IgD-negative memory B cell (primary cell): ENCODE data around the gene ADI1. TPM values are rescaled to one million over a fixed set of nuclear protein-coding genes. Genes with fewer than 3 reads are reported as not detected.
A peak's percentile ranks its signal among the peaks of the same experiment; 100 is the strongest.

Source experiments
- H3K27ac Mint-ChIP-seq, 3 donors: one replicate each; pipeline ENCODE4 v1.8.0; 2020 to 2022; ENCODE audit warnings: mild to moderate bottlenecking in 3 of 3, mixed read lengths in 3 of 3, moderate library complexity in 1 of 3
- H3K27me3 Mint-ChIP-seq: one replicate; pipeline ENCODE4 v1.8.0; 2021; ENCODE audit warnings: mixed read lengths
- H3K36me3 Mint-ChIP-seq: one replicate; pipeline ENCODE4 v1.8.0; 2020; ENCODE audit warnings: mild to moderate bottlenecking, mixed read lengths
- H3K4me1 Mint-ChIP-seq, 3 donors: one replicate each; pipeline ENCODE4 v1.8.0; 2020 to 2022; ENCODE audit warnings: mixed read lengths in 3 of 3, mild to moderate bottlenecking in 1 of 3
- H3K4me3 Mint-ChIP-seq, 4 donors: one replicate each; pipeline ENCODE4 v1.8.0; 2020 to 2022; ENCODE audit warnings: mild to moderate bottlenecking in 4 of 4, mixed read lengths in 4 of 4, moderate library complexity in 3 of 4
- H3K9me3 Mint-ChIP-seq, 3 donors: one replicate each; pipeline ENCODE4 v1.8.0; 2020 to 2021; ENCODE audit warnings: mixed read lengths in 3 of 3, mild to moderate bottlenecking in 1 of 3
- polyA plus RNA-seq: library from polyadenylated mRNA; unstranded; fragments of 300-500 nt; fragmentation: Illumina TruSeq; gene quantifications from one replicate; pipeline ENCODE4 v1.2.3, GENCODE V29; 2021

The ADI1 gene
- polyA plus RNA-seq, 1 donor from 2014 or later, result 38.2 TPM

DNA sequence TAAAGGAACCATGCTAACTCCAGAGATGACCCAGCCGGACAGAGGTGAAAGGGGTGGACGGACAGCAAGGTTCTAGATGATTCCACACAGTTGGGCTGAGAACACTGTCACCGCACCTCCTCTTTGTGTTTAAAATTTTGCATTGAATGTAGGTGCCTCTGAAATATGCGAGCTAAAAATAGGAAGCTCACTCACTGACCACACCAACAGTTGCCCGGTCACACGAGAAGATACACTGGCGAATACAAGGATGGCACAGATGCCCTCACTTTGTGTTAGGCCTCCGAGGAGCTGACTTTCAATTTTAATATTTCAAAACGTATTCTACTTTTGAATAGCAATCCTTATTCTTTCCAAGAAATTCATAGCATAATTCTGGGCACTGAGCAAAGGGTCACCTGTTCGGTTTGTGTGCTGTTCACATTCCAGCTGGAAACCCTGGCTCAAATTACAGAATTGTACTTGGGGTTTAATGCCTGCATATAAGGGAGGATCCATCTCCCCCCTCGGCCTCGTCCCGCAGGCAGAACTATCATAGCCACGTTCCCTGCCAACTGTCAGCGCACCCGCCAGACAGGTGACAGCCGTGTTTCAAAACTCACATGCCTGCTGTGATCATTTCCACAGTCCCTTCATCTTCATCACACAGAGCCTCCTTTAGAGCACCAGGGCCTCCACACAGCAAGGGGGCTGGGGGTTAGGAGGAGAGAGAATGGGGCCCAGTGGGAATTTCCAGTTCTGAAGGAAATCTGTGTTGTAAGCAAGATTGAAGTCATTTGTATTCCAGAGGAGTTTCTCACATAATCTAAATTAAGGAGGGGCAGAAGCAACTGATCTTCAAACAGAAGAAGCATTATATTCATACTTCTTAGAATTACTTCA lies 48.2 kb downstream of the ADI1 start:
- H3K27ac Mint-ChIP-seq, result no peak overlapping the region
- peaks cover 0 to 4% (median 0%) of the 10 kb centered on the region in 3 donors for H3K4me1 Mint-ChIP-seq
- no peaks in the 10 kb centered on the region for H3K27me3 Mint-ChIP-seq
- peak overlapping the region in 1 of 4 donors; percentile 17 for H3K4me3 Mint-ChIP-seq
- H3K9me3 Mint-ChIP-seq, result no peaks in the 10 kb centered on the region
- H3K36me3 Mint-ChIP-seq, result no peaks in the 10 kb centered on the region

DNA sequence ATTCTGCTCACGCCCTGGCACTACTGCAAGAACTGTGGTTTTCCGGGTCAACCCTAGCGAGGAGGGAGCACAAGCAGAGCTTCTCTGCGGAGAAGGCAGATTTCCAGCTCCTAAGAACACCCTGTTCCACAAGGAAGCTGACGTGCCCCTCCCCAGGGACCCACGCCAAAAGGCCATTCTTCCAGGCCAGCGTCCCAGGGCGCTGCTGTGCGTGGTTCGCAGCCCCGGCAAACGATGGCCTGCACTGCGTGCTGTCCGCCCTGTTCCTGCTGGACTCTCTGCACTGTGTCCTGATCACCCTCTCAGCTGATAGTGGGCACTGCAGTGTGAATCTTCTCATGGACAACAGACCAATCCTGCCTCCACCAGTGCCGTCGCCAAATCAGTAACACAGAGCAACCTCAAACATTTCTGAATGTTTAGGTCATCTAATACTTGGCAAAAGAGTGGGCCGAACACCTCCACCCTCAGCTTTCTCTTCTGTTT lies 49.1 kb downstream of the ADI1 start:
- H3K9me3 Mint-ChIP-seq, result no peaks in the 10 kb centered on the region
- H3K4me3 Mint-ChIP-seq, result no peak overlapping the region
- H3K36me3 Mint-ChIP-seq, result no peaks in the 10 kb centered on the region
- H3K27me3 Mint-ChIP-seq, result no peaks in the 10 kb centered on the region
- no peak overlapping the region for H3K27ac Mint-ChIP-seq
- peaks cover 0 to 4% (median 0%) of the 10 kb centered on the region in 3 donors for H3K4me1 Mint-ChIP-seq

DNA sequence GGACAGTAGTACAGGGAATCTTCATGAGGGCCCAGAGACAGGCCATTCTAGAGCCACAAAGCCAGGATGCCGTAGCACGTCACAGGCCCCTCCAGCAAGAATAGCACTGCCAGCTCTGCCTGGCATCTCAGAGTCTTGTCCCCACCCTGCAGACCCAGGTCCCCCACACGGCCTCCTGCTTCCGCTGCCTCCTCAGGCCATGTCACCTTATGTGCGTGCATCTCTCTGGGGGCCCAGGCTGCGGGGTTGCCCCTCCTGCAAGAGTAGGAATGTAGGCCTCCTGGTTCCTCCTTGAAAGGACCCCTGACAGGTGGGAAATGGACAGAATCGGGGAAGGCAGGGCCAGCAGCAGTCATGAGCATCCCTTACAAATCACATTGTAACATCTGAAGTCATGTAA lies 49.8 kb downstream of the ADI1 start:
- no peaks in the 10 kb centered on the region for H3K9me3 Mint-ChIP-seq
- H3K27ac Mint-ChIP-seq, result no peak overlapping the region
- no peak overlapping the region for H3K4me3 Mint-ChIP-seq
- H3K27me3 Mint-ChIP-seq, result no peaks in the 10 kb centered on the region
- H3K4me1 Mint-ChIP-seq, result peaks cover 0 to 4% (median 0%) of the 10 kb centered on the region in 3 donors
- H3K36me3 Mint-ChIP-seq, result peaks cover under 1% of the 10 kb centered on the region

DNA sequence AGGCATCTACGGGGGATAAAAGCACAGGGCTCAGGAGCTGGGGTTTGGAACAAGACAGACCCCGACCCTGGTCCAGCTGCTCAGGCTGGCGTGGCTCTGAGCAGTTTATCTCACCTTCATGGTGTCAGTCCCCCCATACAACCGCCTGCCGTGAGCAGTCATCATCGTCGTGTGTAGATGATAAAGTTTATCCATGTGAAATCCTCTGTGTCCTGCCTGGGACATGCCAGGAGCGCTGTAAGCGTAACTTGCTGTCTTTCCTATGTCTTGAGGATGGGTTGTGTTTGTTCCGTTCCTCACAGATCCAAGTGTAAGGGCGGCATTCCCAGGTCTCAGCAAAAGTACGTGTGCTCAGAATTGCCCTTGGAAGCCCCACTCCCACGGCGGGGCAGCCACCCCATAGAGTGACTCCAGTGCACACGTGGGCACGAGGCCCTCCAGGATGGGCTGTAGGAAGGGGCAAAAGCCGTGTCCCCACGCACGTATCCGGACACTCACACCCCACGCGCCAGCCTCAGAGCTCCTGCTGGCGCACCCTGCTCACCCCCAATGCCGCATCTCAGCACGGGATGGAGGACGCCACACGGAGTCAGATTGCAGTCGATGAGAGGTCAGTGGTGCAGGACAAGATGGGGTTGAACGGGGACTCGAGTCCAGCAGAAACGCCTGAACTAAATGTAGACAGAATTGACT lies 50.9 kb downstream of the ADI1 start:
- Mint-ChIP-seq H3K4me3 (peak overlapping the region in 1 of 4 donors; percentile 28), H3K27me3 (no peaks in the 10 kb centered on the region), H3K9me3 (no peaks in the 10 kb centered on the region), H3K36me3 (peaks cover 3% of the 10 kb centered on the region), H3K4me1 (peaks cover 0 to 4% (median 0%) of the 10 kb centered on the region in 3 donors), H3K27ac (no peak overlapping the region)

DNA sequence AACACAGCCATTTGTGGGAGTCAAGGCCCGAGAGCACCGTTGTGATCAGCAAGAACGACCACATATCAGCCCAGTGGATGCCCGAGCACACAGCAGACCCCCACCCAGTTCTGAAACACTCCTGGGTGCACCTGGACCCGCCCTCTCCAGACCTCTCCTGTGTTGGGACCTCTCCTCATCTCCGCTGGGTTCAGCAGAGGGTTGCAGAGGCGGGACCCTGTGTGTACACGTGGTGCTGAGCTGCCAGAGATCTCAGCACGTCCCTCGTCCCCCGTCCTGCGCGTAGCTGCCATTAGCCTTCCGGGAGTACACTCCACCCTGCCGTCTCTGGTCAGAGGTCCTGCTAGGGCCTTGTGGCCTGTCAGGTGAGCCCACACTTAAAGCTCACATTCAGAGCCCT lies 51.7 kb downstream of the ADI1 start:
- H3K36me3 Mint-ChIP-seq, result peaks cover 3% of the 10 kb centered on the region
- H3K4me3 Mint-ChIP-seq, result no peak overlapping the region
- H3K27ac Mint-ChIP-seq, result no peak overlapping the region
- H3K9me3 Mint-ChIP-seq, result no peaks in the 10 kb centered on the region
- no peaks in the 10 kb centered on the region for H3K27me3 Mint-ChIP-seq
- peaks cover 2 to 4% (median 3%) of the 10 kb centered on the region in 3 donors for H3K4me1 Mint-ChIP-seq

DNA sequence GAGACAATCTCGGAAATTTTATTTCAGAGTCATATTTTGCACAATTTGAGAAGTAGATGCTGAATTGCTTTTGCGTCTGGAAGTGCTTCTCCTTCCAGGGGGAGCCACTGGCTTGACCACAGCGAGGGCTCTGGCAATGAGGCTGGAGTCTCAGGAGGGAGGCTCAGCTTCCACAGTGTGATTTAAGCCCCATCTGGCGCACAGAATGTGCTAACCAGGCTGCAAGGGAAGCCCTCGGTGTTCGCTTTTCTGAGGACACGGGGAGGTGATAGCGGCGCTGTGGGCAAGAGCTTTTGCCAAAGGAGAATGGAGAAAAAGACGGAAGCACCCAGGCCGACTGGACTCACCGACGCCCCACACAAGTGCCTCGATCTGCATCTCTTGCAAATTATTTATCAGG lies 52.4 kb downstream of the ADI1 start:
- peaks cover 4 to 8% (median 6%) of the 10 kb centered on the region in 3 donors for H3K4me1 Mint-ChIP-seq
- H3K27me3 Mint-ChIP-seq, result no peaks in the 10 kb centered on the region
- H3K4me3 Mint-ChIP-seq, result no peak overlapping the region
- no peaks in the 10 kb centered on the region for H3K9me3 Mint-ChIP-seq
- peaks cover 3% of the 10 kb centered on the region for H3K36me3 Mint-ChIP-seq
- no peak overlapping the region for H3K27ac Mint-ChIP-seq

DNA sequence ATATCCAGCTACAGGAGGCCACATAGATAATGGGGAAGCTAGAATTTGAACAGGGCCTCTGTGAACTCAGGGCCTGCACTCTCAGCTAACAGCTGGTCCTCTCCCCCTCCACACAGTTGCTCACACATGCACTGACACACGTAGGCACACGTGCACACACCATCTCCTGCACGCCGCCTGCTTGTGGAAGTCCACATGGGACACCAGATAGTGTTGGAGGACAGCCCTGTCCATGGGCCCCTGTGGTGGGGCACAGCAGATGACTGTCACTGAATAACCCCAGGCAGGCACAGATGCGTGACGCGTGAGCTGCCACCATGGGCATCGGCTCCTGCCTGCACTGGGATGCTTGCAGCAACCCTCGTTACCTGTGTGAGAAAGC lies 52.9 kb downstream of the ADI1 start:
- Mint-ChIP-seq H3K27me3 (no peaks in the 10 kb centered on the region), H3K27ac (no peak overlapping the region), H3K9me3 (no peaks in the 10 kb centered on the region), H3K4me1 (peaks cover 7 to 12% (median 9%) of the 10 kb centered on the region in 3 donors), H3K36me3 (peaks cover 4% of the 10 kb centered on the region), H3K4me3 (no peak overlapping the region)

DNA sequence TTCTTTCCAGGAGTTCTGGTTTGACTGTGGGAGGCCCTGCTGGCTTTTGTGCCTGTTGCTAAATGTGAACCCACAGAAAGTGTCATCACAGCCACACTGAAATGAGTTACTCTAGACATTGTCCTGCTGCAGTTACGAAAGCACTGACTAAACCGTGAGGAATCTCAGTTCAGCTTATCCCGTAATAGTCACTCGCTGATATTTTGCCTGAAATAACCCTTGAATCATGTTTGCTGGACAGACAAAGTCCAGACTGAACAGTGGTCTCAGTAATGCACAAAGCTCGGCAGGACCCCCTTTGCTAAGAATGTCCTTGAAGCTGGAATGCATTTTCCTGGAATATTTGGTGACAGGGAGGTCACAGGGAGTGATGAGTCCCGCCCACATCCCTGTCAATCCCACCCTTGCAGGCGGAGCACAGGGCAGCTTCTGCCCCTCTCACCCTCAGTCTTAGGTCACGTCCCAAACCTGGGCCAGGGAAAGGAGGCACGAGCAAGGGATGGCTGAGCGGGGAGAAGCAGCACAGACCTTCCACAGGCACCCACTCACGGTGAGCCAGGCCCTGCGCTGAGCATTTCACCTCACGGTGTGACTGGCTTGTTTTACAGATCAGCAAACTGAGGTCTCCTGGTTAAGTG lies 53.4 kb downstream of the ADI1 start:
- H3K36me3 Mint-ChIP-seq, result peaks cover 4% of the 10 kb centered on the region
- H3K9me3 Mint-ChIP-seq, result no peaks in the 10 kb centered on the region
- peak overlapping the region in 1 of 3 donors; percentile 35 for H3K27ac Mint-ChIP-seq
- no peaks in the 10 kb centered on the region for H3K27me3 Mint-ChIP-seq
- H3K4me1 Mint-ChIP-seq, result peaks cover 9 to 12% (median 10%) of the 10 kb centered on the region in 3 donors
- no peak overlapping the region for H3K4me3 Mint-ChIP-seq

DNA sequence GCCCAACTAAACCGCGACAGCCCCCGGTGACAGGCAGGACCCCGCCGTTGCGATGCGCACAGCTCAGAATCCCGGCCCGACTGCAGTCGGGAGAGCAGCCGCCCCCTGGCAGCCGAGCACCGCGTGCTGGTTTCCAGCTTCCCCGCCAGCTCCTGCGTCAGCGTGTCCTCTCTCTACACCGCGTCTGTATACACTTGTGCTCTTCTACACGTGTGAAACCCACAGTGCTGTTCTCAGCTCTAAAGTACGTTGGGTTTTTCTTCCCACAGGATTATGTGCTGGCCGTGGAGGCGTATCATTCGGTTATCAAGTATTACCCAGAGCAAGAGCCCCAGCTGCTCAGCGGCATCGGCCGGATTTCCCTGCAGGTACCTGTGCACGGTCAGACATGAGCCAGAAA lies 54.0 kb downstream of the ADI1 start:
- H3K4me3 Mint-ChIP-seq, result no peak overlapping the region
- no peaks in the 10 kb centered on the region for H3K27me3 Mint-ChIP-seq
- H3K27ac Mint-ChIP-seq, result peak overlapping the region in 1 of 3 donors; percentile 35
- peaks cover 4% of the 10 kb centered on the region for H3K36me3 Mint-ChIP-seq
- H3K4me1 Mint-ChIP-seq, result peaks cover 9 to 12% (median 10%) of the 10 kb centered on the region in 3 donors
- no peaks in the 10 kb centered on the region for H3K9me3 Mint-ChIP-seq

DNA sequence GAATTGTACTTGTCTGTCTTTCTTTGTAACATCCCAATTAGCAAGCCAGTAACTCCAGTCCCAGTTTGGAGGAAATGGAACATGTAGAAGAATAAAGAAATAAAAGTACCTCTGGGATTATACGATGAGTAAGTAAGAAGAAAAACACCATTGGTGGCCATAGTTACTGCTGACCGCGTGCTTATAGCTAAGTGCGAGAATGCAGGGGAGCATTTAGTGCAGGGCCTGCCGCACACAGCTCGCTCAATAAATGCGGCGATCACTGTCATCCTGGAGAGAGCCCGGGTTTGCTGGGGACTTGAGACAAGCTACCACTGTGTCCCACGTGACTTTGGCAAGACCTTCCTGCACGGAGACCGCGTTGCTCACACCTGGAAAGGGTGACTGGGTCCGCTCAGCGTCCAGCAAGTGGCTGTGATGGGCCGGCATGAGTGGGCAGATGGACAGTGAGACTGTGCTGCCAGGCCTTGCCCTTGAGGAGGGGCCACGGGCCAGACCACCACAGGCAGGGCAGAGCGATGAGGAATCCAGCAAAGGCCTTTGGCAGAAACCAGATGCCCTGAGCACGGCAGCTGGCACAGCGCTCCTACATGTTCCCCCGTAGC lies 54.8 kb downstream of the ADI1 start:
- Mint-ChIP-seq H3K4me3 (no peak overlapping the region), H3K27me3 (no peaks in the 10 kb centered on the region), H3K4me1 (peaks cover 9 to 12% (median 11%) of the 10 kb centered on the region in 3 donors), H3K9me3 (no peaks in the 10 kb centered on the region), H3K36me3 (peaks cover 4% of the 10 kb centered on the region), H3K27ac (peak overlapping the region in 1 of 3 donors; percentile 84)

DNA sequence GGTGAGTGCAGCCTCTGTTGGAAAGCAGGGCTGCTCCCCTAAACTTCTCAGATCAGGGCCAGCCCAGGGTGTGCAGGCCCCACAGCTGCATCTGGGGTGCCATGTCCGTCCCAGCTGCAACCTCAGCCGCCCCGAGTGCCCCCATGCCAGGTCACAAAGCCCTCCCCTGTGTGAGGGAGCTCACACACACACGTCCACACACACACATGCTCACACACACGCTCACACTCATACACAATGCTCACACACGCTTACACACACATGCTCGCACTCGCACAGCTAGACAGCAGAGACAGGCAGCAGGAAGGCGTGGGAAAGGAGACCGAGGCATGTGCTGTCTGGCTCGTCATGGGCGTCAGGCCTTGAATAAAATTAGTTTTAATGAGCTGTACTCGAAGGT lies 55.4 kb downstream of the ADI1 start:
- Mint-ChIP-seq H3K4me1 (peaks cover 9 to 12% (median 11%) of the 10 kb centered on the region in 3 donors), H3K9me3 (no peaks in the 10 kb centered on the region), H3K4me3 (no peak overlapping the region), H3K27me3 (no peaks in the 10 kb centered on the region), H3K36me3 (peaks cover 4% of the 10 kb centered on the region), H3K27ac (peak overlapping the region in 1 of 3 donors; percentile 84)

DNA sequence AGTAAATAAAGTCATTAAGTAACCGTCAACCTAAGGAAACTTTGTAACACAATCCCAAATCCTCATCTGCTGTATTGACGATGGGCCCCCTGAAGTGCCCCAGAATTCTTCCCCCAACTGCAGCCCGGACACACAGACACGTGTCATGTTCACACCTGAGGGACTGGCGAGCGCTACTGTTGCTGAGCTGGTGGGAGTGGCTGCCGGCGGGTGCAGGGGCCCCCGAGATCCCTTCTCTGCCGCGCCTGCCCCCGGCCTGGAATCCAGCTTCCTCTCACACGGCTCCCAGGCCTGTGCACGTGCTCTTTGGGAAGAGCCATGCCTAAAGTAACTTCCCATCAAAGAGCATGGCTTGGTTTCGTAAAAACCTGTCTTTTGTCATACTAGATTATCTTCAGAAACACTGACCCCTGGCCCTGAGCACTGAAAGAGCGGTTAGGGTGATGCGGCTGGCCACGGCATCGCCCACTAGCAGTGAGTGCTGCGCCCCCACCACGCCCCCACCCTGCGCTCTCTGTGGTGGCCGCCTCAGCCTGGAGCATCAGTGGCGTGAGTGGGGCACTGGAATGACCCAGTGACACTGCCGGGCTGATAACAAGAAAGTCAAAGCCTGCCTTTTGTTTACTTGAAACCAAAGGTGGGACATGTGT lies 56.0 kb downstream of the ADI1 start:
- Mint-ChIP-seq H3K4me3 (no peak overlapping the region), H3K4me1 (peaks cover 9 to 12% (median 11%) of the 10 kb centered on the region in 3 donors), H3K27me3 (no peaks in the 10 kb centered on the region), H3K9me3 (no peaks in the 10 kb centered on the region), H3K27ac (no peak overlapping the region), H3K36me3 (peaks cover 4% of the 10 kb centered on the region)

DNA sequence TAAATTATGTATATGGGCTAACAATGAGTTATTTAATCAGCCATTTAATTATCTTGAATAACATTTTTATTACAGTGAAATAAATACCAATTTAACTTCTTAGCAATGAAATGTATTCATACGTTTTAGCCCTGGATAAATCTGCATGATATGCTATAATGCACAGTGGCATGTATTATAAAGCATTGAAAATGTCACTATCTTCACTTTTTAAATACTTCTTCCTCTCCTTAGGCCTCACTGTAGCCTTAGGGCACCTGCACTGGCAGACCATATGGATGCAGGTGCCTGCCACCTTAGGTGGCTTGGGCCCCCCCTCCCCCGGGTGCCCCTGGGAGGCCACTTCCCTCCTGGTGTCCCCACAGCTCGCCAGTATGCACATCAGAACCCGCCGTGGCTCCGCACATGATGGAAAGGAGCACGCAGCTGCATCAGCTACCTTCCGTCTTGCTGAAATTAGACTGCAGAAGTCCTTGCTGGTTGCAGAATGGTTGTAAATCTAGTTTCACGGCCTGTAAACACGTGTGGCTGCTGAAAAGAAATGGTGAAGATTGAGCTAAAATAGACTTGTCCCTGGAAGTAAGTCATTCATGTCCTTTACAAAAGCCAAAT lies 56.7 kb downstream of the ADI1 start:
- no peaks in the 10 kb centered on the region for H3K9me3 Mint-ChIP-seq
- no peaks in the 10 kb centered on the region for H3K27me3 Mint-ChIP-seq
- H3K4me1 Mint-ChIP-seq, result peaks cover 9 to 12% (median 11%) of the 10 kb centered on the region in 3 donors
- H3K36me3 Mint-ChIP-seq, result peaks cover 4% of the 10 kb centered on the region
- peak overlapping the region in 2 of 3 donors; percentile 86 to 97 for H3K27ac Mint-ChIP-seq
- H3K4me3 Mint-ChIP-seq, result peak overlapping the region in 1 of 4 donors; percentile 66
